H9 (cell line): ENCODE data around the gene PRKAG1. TPM values are rescaled to one million over a fixed set of nuclear protein-coding genes. Genes with fewer than 3 reads are reported as not detected.
A peak's percentile ranks its signal among the peaks of the same experiment; 100 is the strongest.

ENCODE experiments used
- DNase-seq: peaks from one replicate; pipeline ENCODE4 v3.0.0-alpha.2; 2017
- H2AFZ ChIP-seq: one replicate; pipeline ENCODE4 v1.6.1; 2013; ENCODE audit warnings: mild to moderate bottlenecking, low read length, control low read depth, moderate library complexity
- H2AK5ac ChIP-seq: 2 replicates; pipeline ENCODE4 v1.6.1; 2013; ENCODE audit warnings: low read length, control low read depth, mixed read lengths; ENCODE audit not compliant: insufficient read length
- H2BK120ac ChIP-seq: one replicate; pipeline ENCODE4 v1.6.1; 2013; ENCODE audit warnings: low read depth, mild to moderate bottlenecking, low read length, control low read depth, inconsistent platforms; ENCODE audit not compliant: poor library complexity, severe bottlenecking
- H2BK12ac ChIP-seq: 2 replicates; pipeline ENCODE4 v1.6.1; 2013; ENCODE audit warnings: low read length, control low read depth, mixed read lengths, low read depth; ENCODE audit not compliant: insufficient read length
- H2BK15ac ChIP-seq: 2 replicates; pipeline ENCODE4 v1.6.1; 2013; ENCODE audit warnings: low read depth, low read length, control low read depth
- H2BK20ac ChIP-seq: one replicate; pipeline ENCODE4 v1.6.1; 2013; ENCODE audit warnings: low read depth, mild to moderate bottlenecking, low read length, control low read depth, inconsistent platforms; ENCODE audit not compliant: poor library complexity, severe bottlenecking
- H2BK5ac ChIP-seq: 2 replicates; pipeline ENCODE4 v1.6.1; 2013; ENCODE audit warnings: low read length, control low read depth, mixed read lengths; ENCODE audit not compliant: insufficient read length
- H3K14ac ChIP-seq: 2 replicates; pipeline ENCODE4 v1.6.1; 2013; ENCODE audit warnings: low read length, control low read depth; ENCODE audit not compliant: insufficient read depth
- H3K18ac ChIP-seq: 2 replicates; pipeline ENCODE4 v1.6.1; 2013; ENCODE audit warnings: low read depth, mild to moderate bottlenecking, mixed read lengths, low read length, control low read depth; ENCODE audit not compliant: insufficient read length
- H3K23ac ChIP-seq: 2 replicates; pipeline ENCODE4 v1.6.1; 2013; ENCODE audit warnings: low read length, control low read depth, mixed read lengths, low read depth; ENCODE audit not compliant: insufficient read length
- H3K23me2 ChIP-seq: 2 replicates; pipeline ENCODE4 v1.6.1; 2013; ENCODE audit warnings: low read depth, mild to moderate bottlenecking, mixed read lengths, low read length, control low read depth; ENCODE audit not compliant: insufficient read length, poor library complexity, severe bottlenecking
- H3K27ac ChIP-seq: 2 replicates; pipeline ENCODE4 v1.5.1; 2013; ENCODE audit warnings: low read length, control low read depth, mixed read lengths, low read depth; ENCODE audit not compliant: insufficient read length
- H3K27me3 ChIP-seq: 2 replicates; pipeline ENCODE4 v1.6.1; 2013; ENCODE audit warnings: low read length, control low read depth, inconsistent platforms; ENCODE audit not compliant: insufficient read depth
- H3K4ac ChIP-seq: 2 replicates; pipeline ENCODE4 v1.6.1; 2013; ENCODE audit warnings: low read depth, mild to moderate bottlenecking, control low read depth, inconsistent platforms, low read length, moderate library complexity
- H3K4me1 ChIP-seq: 2 replicates; pipeline ENCODE4 v1.6.1; 2013; ENCODE audit warnings: low read length, control low read depth, inconsistent platforms; ENCODE audit not compliant: insufficient read depth
- H3K4me2 ChIP-seq: 2 replicates; pipeline ENCODE4 v1.6.1; 2013; ENCODE audit warnings: low read length, control low read depth, mixed read lengths; ENCODE audit not compliant: insufficient read length, insufficient read depth
- H3K56ac ChIP-seq: 2 replicates; pipeline ENCODE4 v1.6.1; 2013; ENCODE audit warnings: low read depth, mild to moderate bottlenecking, mixed read lengths, low read length, control low read depth; ENCODE audit not compliant: insufficient read length
- H3K79me1 ChIP-seq: 2 replicates; pipeline ENCODE4 v1.6.1; 2013; ENCODE audit warnings: low read depth, mild to moderate bottlenecking, moderate library complexity, low read length, control low read depth, inconsistent platforms; ENCODE audit not compliant: insufficient read depth, poor library complexity, severe bottlenecking
- H3K79me2 ChIP-seq: 2 replicates; pipeline ENCODE4 v1.6.1; 2013; ENCODE audit warnings: low read length, control low read depth, inconsistent platforms; ENCODE audit not compliant: insufficient read depth
- H3K9ac ChIP-seq: 2 replicates; pipeline ENCODE4 v1.6.1; 2013; ENCODE audit warnings: low read length, control low read depth, mixed read lengths; ENCODE audit not compliant: insufficient read length; ENCODE audit errors: extremely low read depth
- H3K9me3 ChIP-seq: one replicate; pipeline ENCODE4 v1.6.1; 2013; ENCODE audit warnings: low read depth, low read length, inconsistent platforms; ENCODE audit not compliant: control insufficient read depth
- H3T11ph ChIP-seq: one replicate; pipeline ENCODE4 v1.6.1; 2013; ENCODE audit warnings: mild to moderate bottlenecking, low read length, control low read depth, inconsistent platforms
- H4K20me1 ChIP-seq: one replicate; pipeline ENCODE4 v1.6.1; 2013; ENCODE audit not compliant: control insufficient read depth, insufficient read length, insufficient read depth
- H4K5ac ChIP-seq: 2 replicates; pipeline ENCODE4 v1.6.1; 2013; ENCODE audit warnings: low read depth, mild to moderate bottlenecking, mixed read lengths, low read length, control low read depth; ENCODE audit not compliant: insufficient read length
- H4K8ac ChIP-seq: replicated peaks from 2 replicates; pipeline ENCODE4 v1.6.1; 2013; ENCODE audit warnings: low read length, control low read depth, mixed read lengths, low read depth; ENCODE audit not compliant: insufficient read length
- H4K91ac ChIP-seq: 2 replicates; pipeline ENCODE4 v1.6.1; 2013; ENCODE audit warnings: low read depth, mild to moderate bottlenecking, moderate library complexity, mixed read lengths, low read length, control low read depth; ENCODE audit not compliant: insufficient read length
- H3K27ac Mint-ChIP-seq, 3 experiments: 2 replicates in 2 of 3; 3 replicates in 1 of 3; pipeline ENCODE4 v1.8.0; 2020 to 2021; ENCODE audit warnings: mixed read lengths in 3 of 3, mild to moderate bottlenecking in 1 of 3, moderate library complexity in 1 of 3
- H3K27me3 Mint-ChIP-seq: 2 replicates; pipeline ENCODE4 v1.8.0; 2021; ENCODE audit warnings: low read depth, mild to moderate bottlenecking, moderate library complexity, mixed read lengths
- H3K36me3 Mint-ChIP-seq, 3 experiments: 2 replicates in 2 of 3; 3 replicates in 1 of 3; pipeline ENCODE4 v1.8.0; 2020 to 2021; ENCODE audit warnings: low read depth in 3 of 3, mixed read lengths in 3 of 3; ENCODE audit not compliant: insufficient read depth in 1 of 3
- H3K4me1 Mint-ChIP-seq, 2 experiments: 2 replicates each; pipeline ENCODE4 v1.8.0; 2020; ENCODE audit warnings: mixed read lengths in 2 of 2
- H3K4me3 Mint-ChIP-seq, 2 experiments: 2 replicates in 1 of 2; 3 replicates in 1 of 2; pipeline ENCODE4 v1.8.0; 2020 to 2021; ENCODE audit warnings: mild to moderate bottlenecking in 2 of 2, mixed read lengths in 2 of 2, moderate library complexity in 1 of 2
- H3K9me3 Mint-ChIP-seq, 2 experiments: 2 replicates in 1 of 2; 3 replicates in 1 of 2; pipeline ENCODE4 v1.8.0; 2020; ENCODE audit warnings: mild to moderate bottlenecking in 2 of 2, mixed read lengths in 2 of 2, moderate library complexity in 1 of 2
- WGBS: extraction: QIAGEN DNeasy Blood & Tissue Kit; methylation state at CpG from one replicate; pipeline ENCODE4 v1.1.7; 2013; ENCODE audit warnings: missing lambda C conversion rate, low lambda C conversion rate, mixed read lengths; ENCODE audit not compliant: insufficient read length; ENCODE audit errors: extremely low coverage; 5-methylcytosine and 5-hydroxymethylcytosine counted together
- total RNA-seq: library from RNA; stranded (reverse); gene quantifications from 2 replicates; pipeline ENCODE4 v1.2.1, GENCODE V29; 2021
- TF ChIP-seq, protein P1 (sequence below): fragments of 200-600 bp; sonication (generic); conservative IDR thresholded peaks from 3 replicates; pipeline ENCODE4 v1.8.0; 2021; ENCODE audit warnings: antibody characterized with exemption, mild to moderate bottlenecking

PRKAG1 gene
- total RNA-seq, 1 experiment from 2014 or later = 34.8 TPM

DNA sequence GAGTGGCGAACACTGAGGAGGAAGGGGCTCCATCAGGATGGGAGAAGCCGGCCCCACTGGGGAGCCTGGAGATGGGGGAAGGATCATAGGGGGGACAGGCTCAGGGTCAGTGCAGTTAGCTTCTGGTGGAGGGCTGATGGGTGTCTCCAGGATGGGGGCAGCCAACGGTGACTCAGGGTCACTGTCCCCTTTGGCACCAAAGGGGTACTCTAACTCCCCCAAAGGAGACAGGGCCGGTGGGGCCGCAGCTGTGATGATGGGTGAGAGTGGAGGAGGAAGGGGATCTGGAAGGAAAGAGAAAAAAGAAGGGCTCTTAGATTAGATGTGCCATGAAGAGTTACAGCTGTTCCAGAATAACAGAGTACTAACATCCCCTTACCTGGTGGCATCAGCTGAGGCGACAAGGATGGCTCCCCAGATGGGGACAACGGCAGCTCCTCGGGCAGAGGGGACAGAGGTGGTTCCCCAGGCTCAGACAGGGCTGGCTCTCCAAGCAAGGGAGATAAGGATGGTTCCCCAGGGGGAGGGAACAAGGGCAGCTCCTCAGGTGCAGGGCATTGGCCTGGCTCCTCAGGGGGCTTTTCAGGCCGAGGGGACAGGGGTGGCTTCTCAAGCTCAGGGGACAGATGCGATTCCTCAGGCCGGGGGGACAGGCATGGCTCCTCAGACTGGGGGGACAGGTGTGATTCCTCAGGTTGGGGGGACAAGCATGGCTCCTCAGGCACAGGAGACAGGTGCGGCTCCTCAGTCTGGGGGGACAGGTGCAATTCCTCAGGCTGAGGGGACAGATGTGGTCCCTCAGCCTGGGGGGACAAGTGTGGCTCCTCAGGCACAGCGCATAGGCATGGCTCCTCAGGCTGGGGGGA lies 32.2 kb upstream of the PRKAG1 start:
- no peak overlapping the region for H2BK15ac ChIP-seq
- no peak overlapping the region for H4K91ac ChIP-seq
- H3K27ac Mint-ChIP-seq = peak overlapping the region in 1 of 3 experiments; percentile 14; a peak in 2 of 7 replicates
- no peak overlapping the region for H2AK5ac ChIP-seq
- peaks cover 14% of the 10 kb centered on the region; the same call in 1 of the 2 replicates for H3K79me2 ChIP-seq
- peaks cover 6 to 9% of the 10 kb centered on the region in 2 experiments for H3K4me1 Mint-ChIP-seq
- H2BK20ac ChIP-seq = no peak overlapping the region
- H3K79me1 ChIP-seq = peaks cover 14% of the 10 kb centered on the region
- no peaks in the 10 kb centered on the region for H3K27me3 Mint-ChIP-seq
- H3K9me3 Mint-ChIP-seq = no peaks in the 10 kb centered on the region
- no peak overlapping the region for H4K5ac ChIP-seq
- H3K4me1 ChIP-seq = peaks cover 2% of the 10 kb centered on the region; the same call in 1 of the 2 replicates
- no CpG with 5 or more reads among the region's 13 CpGs for WGBS
- no peak overlapping the region for H4K8ac ChIP-seq
- no peak for DNase-seq
- no peaks in the 10 kb centered on the region for H3K9me3 ChIP-seq
- H3K23ac ChIP-seq = no peak overlapping the region
- H3K36me3 Mint-ChIP-seq = peaks cover 81 to 99% (median 97%) of the 10 kb centered on the region in 3 experiments
- no peak overlapping the region for H2BK12ac ChIP-seq
- no peak overlapping the region for H3K9ac ChIP-seq
- no peaks in the 10 kb centered on the region for H3K27me3 ChIP-seq
- H4K20me1 ChIP-seq = no peaks in the 10 kb centered on the region
- no peak overlapping the region for H3K4ac ChIP-seq
- no peak overlapping the region for H3K27ac ChIP-seq
- H3K14ac ChIP-seq = no peak overlapping the region
- TF ChIP-seq, protein P1, sequence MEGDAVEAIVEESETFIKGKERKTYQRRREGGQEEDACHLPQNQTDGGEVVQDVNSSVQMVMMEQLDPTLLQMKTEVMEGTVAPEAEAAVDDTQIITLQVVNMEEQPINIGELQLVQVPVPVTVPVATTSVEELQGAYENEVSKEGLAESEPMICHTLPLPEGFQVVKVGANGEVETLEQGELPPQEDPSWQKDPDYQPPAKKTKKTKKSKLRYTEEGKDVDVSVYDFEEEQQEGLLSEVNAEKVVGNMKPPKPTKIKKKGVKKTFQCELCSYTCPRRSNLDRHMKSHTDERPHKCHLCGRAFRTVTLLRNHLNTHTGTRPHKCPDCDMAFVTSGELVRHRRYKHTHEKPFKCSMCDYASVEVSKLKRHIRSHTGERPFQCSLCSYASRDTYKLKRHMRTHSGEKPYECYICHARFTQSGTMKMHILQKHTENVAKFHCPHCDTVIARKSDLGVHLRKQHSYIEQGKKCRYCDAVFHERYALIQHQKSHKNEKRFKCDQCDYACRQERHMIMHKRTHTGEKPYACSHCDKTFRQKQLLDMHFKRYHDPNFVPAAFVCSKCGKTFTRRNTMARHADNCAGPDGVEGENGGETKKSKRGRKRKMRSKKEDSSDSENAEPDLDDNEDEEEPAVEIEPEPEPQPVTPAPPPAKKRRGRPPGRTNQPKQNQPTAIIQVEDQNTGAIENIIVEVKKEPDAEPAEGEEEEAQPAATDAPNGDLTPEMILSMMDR = no peak
- H2BK5ac ChIP-seq = no peak overlapping the region
- H3K4me3 Mint-ChIP-seq = no peak overlapping the region
- H3K56ac ChIP-seq = no peak overlapping the region
- H3K18ac ChIP-seq = no peak overlapping the region
- no peak overlapping the region for H3K4me2 ChIP-seq
- no peak overlapping the region for H2AFZ ChIP-seq
- no peak overlapping the region for H3T11ph ChIP-seq
- H2BK120ac ChIP-seq = no peak overlapping the region
- H3K23me2 ChIP-seq = no peaks in the 10 kb centered on the region
